PFSK-1 (cell line): ENCODE measurements around the gene EFCC1.

ENCODE experiments used
- FOXP2 ChIP-seq: optimal IDR thresholded peaks from 2 replicates; pipeline ENCODE3; 2011; ENCODE audit warnings: borderline replicate concordance, control low read depth, inconsistent platforms; ENCODE audit not compliant: insufficient read depth; ENCODE audit errors: extremely low read length, extremely low read depth
- POLR2AphosphoS5 ChIP-seq: IDR thresholded peaks from 2 replicates; pipeline ENCODE4 v1.6.1; 2012; ENCODE audit warnings: low read depth, mild to moderate bottlenecking, control low read depth, low read length, moderate library complexity
- TAF1 ChIP-seq: IDR thresholded peaks from 2 replicates; pipeline ENCODE4 v1.6.1; 2012; ENCODE audit warnings: low read length, control low read depth, borderline replicate concordance; ENCODE audit not compliant: insufficient read depth
- TF ChIP-seq, protein P1 (sequence below), 2 experiments: IDR thresholded peaks; 2 replicates each; pipeline versions ENCODE4 v1.6.1 to v1.8.0; 2011 to 2012; ENCODE audit warnings: low read depth in 2 of 2, low read length in 2 of 2, control low read depth in 1 of 2, inconsistent platforms in 1 of 2, mild to moderate bottlenecking in 1 of 2, moderate library complexity in 1 of 2; ENCODE audit not compliant: insufficient read depth in 1 of 2

DNA sequence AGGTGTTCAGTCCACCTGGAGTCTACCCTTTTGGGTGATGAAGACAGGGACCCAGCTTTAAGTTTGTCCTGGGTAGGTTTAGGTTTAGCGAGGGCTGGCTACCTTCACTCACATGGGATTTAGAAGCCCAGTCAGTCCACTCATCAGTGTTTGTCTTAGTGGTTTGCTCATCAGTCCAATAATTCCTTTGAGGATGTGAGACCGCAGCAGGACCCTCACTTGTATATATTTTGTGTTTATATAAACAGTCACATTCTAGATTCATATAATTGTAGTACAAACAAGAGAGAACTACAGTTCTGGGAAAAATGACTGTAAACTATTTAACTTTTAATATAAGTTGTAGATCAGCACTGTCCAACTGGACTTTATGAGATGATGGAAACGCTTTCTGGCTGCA, 18.2 kb downstream of the EFCC1 start:
- no peak for TF ChIP-seq POLR2AphosphoS5
- no peak for TF ChIP-seq TAF1
- TF ChIP-seq, protein P1, sequence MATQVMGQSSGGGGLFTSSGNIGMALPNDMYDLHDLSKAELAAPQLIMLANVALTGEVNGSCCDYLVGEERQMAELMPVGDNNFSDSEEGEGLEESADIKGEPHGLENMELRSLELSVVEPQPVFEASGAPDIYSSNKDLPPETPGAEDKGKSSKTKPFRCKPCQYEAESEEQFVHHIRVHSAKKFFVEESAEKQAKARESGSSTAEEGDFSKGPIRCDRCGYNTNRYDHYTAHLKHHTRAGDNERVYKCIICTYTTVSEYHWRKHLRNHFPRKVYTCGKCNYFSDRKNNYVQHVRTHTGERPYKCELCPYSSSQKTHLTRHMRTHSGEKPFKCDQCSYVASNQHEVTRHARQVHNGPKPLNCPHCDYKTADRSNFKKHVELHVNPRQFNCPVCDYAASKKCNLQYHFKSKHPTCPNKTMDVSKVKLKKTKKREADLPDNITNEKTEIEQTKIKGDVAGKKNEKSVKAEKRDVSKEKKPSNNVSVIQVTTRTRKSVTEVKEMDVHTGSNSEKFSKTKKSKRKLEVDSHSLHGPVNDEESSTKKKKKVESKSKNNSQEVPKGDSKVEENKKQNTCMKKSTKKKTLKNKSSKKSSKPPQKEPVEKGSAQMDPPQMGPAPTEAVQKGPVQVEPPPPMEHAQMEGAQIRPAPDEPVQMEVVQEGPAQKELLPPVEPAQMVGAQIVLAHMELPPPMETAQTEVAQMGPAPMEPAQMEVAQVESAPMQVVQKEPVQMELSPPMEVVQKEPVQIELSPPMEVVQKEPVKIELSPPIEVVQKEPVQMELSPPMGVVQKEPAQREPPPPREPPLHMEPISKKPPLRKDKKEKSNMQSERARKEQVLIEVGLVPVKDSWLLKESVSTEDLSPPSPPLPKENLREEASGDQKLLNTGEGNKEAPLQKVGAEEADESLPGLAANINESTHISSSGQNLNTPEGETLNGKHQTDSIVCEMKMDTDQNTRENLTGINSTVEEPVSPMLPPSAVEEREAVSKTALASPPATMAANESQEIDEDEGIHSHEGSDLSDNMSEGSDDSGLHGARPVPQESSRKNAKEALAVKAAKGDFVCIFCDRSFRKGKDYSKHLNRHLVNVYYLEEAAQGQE (IDR thresholded peaks at IDR 0.05; ENCODE audit: insufficient read depth in 1 of 2, low read depth in 2 of 2, low read length in 2 of 2), result no peak
- TF ChIP-seq FOXP2, result no peak
